Measurements from ENCODE around the gene OSGEP. TPM values are rescaled to one million over a fixed set of nuclear protein-coding genes. Genes with fewer than 3 reads are reported as not detected.
A peak's percentile ranks its signal among the peaks of the same experiment; 100 is the strongest.

Gene OSGEP
- total and polyA plus RNA-seq, 4 experiments from 2014 or later: 39.3 to 75.9 (median 57.0) TPM

GRCh38 chr14:20409226-20409625 lies 45.4 kb downstream of the OSGEP start:
- H3K36me3 Mint-ChIP-seq: peaks cover 32 to 52% of the 10 kb centered on the region in 2 donors

GRCh38 chr14:20403521-20403920 lies 51.1 kb downstream of the OSGEP start:
- Histone ChIP-seq H3K36me3 (ENCODE audit: insufficient read depth, low read length) (peaks cover 57% of the 10 kb centered on the region), H3K27me3 (ENCODE audit: insufficient read depth, low read length) (no peaks in the 10 kb centered on the region), H3K27ac (ENCODE audit: low read depth, low read length) (no peak overlapping the region), H3K4me1 (ENCODE audit: insufficient read depth, low read length) (peaks cover 9% of the 10 kb centered on the region), H3K4me3 (ENCODE audit: low read length in 2 of 2) (no peak overlapping the region), H3K9me3 (ENCODE audit: control insufficient read depth in 1 of 2, low read length in 2 of 2) (no peaks in the 10 kb centered on the region)
- Mint-ChIP-seq H3K36me3 (peaks cover 62 to 81% of the 10 kb centered on the region in 2 donors), H3K27ac (no peak overlapping the region), H3K27me3 (no peaks in the 10 kb centered on the region), H3K4me1 (peaks cover 25 to 45% (median 35%) of the 10 kb centered on the region in 4 donors), H3K4me3 (no peak overlapping the region), H3K9me3 (no peaks in the 10 kb centered on the region)
- CTCF ChIA-PET (ENCODE audit: partially characterized antibody): interaction anchor here (1.6 to 7.0 kb wide), 2 partner anchors 11 to 76 kb away, joined by 6 to 48 read pairs; partner anchors contain the start of gene TEP1
- no peak for DNase-seq
- POLR2A ChIA-PET (ENCODE audit: partially characterized antibody): interaction anchor here (1.0 kb wide), 1 partner anchor 60 kb away, joined by 3 read pairs; the partner anchor contains the start of gene PARP2
- intact Hi-C loops (cut with micrococcal nuclease): no loop called here

More at GRCh38 chr14:20409226-20409625, 45.4 kb downstream of the OSGEP start:
- peaks cover 31% of the 10 kb centered on the region for H3K36me3 ChIP-seq (ENCODE audit: insufficient read depth, low read length)
- Mint-ChIP-seq H3K27ac (peak overlapping the region in 4 of 7 donors; percentile 1 to 72 (median 37)), H3K4me1 (peaks cover 43 to 63% (median 51%) of the 10 kb centered on the region in 4 donors), H3K27me3 (no peaks in the 10 kb centered on the region), H3K4me3 (no peak overlapping the region), H3K9me3 (no peaks in the 10 kb centered on the region)
- no peak overlapping the region for H3K27ac ChIP-seq (ENCODE audit: low read depth, low read length)
- no peaks in the 10 kb centered on the region for H3K27me3 ChIP-seq (ENCODE audit: insufficient read depth, low read length)
- H3K4me3 ChIP-seq (ENCODE audit: low read length in 2 of 2): no peak overlapping the region
- H3K9me3 ChIP-seq (ENCODE audit: control insufficient read depth in 1 of 2, low read length in 2 of 2): no peaks in the 10 kb centered on the region
- CTCF ChIA-PET (ENCODE audit: partially characterized antibody): no interaction called here
- intact Hi-C loops (cut with micrococcal nuclease): no loop called here
- peaks cover 34% of the 10 kb centered on the region for H3K4me1 ChIP-seq (ENCODE audit: insufficient read depth, low read length)
- POLR2A ChIA-PET (ENCODE audit: partially characterized antibody): no interaction called here
- no peak for DNase-seq

- no peak overlapping the region for H3K4me3 ChIP-seq (ENCODE audit: low read length in 2 of 2)
- peaks cover 15 to 26% (median 22%) of the 10 kb centered on the region in 4 donors for H3K4me1 Mint-ChIP-seq
- H3K27ac ChIP-seq (ENCODE audit: low read depth, low read length): no peak overlapping the region
- peaks cover 47% of the 10 kb centered on the region for H3K36me3 ChIP-seq (ENCODE audit: insufficient read depth, low read length)
- H3K4me3 Mint-ChIP-seq: peak overlapping the region in 1 of 8 donors; percentile 5
- H3K36me3 Mint-ChIP-seq: peaks cover 48 to 73% of the 10 kb centered on the region in 2 donors
- intact Hi-C loops (cut with micrococcal nuclease): no loop called here
- H3K27me3 ChIP-seq (ENCODE audit: insufficient read depth, low read length): no peaks in the 10 kb centered on the region
- DNase-seq: no peak
- H3K4me1 ChIP-seq (ENCODE audit: insufficient read depth, low read length): no peaks in the 10 kb centered on the region
- CTCF ChIA-PET (ENCODE audit: partially characterized antibody): interaction anchor here (0.7 to 7.0 kb wide), 4 partner anchors 14 to 129 kb away, joined by 3 to 48 read pairs (median 4); partner anchors contain the start of gene TEP1
- POLR2A ChIA-PET (ENCODE audit: partially characterized antibody): interaction anchor here (1.1 kb wide), 1 partner anchor 13 kb away, joined by 4 read pairs; no protein-coding TSS in a partner anchor
- H3K27me3 Mint-ChIP-seq: no peaks in the 10 kb centered on the region
- no peaks in the 10 kb centered on the region for H3K9me3 Mint-ChIP-seq
- H3K9me3 ChIP-seq (ENCODE audit: control insufficient read depth in 1 of 2, low read length in 2 of 2): no peaks in the 10 kb centered on the region
- peak overlapping the region in 5 of 7 donors; percentile 1 to 81 (median 77) for H3K27ac Mint-ChIP-seq
Observed at GRCh38 chr14:20400965-20401593, 53.5 kb downstream of the OSGEP start.

GRCh38 chr14:20400589-20400964 lies 54.0 kb downstream of the OSGEP start:
- Histone ChIP-seq H3K4me3 (ENCODE audit: low read length in 2 of 2) (no peak overlapping the region), H3K27me3 (ENCODE audit: insufficient read depth, low read length) (no peaks in the 10 kb centered on the region), H3K9me3 (ENCODE audit: control insufficient read depth in 1 of 2, low read length in 2 of 2) (no peaks in the 10 kb centered on the region), H3K36me3 (ENCODE audit: insufficient read depth, low read length) (peaks cover 47% of the 10 kb centered on the region), H3K4me1 (ENCODE audit: insufficient read depth, low read length) (no peaks in the 10 kb centered on the region), H3K27ac (ENCODE audit: low read depth, low read length) (no peak overlapping the region)
- Mint-ChIP-seq H3K27me3 (no peaks in the 10 kb centered on the region), H3K36me3 (peaks cover 53 to 75% of the 10 kb centered on the region in 2 donors), H3K4me1 (peaks cover 14 to 24% (median 20%) of the 10 kb centered on the region in 4 donors), H3K9me3 (no peaks in the 10 kb centered on the region), H3K4me3 (no peak overlapping the region), H3K27ac (peak overlapping the region in 4 of 7 donors; percentile 1 to 81 (median 60))
- intact Hi-C loops (cut with micrococcal nuclease): no loop called here
- ChIA-PET POLR2A (ENCODE audit: partially characterized antibody) (no interaction called here), CTCF (ENCODE audit: partially characterized antibody) (interaction anchor here (1.6 to 7.0 kb wide), 2 partner anchors 14 to 130 kb away, joined by 4 to 48 read pairs; partner anchors contain the start of gene TEP1)
- DNase-seq: no peak

GRCh38 chr14:20397511-20397910 lies 57.1 kb downstream of the OSGEP start:
- H3K4me3 Mint-ChIP-seq: no peak overlapping the region
- no peaks in the 10 kb centered on the region for H3K27me3 Mint-ChIP-seq

More at GRCh38 chr14:20397511-20397910, 57.1 kb downstream of the OSGEP start:
- POLR2A ChIA-PET (ENCODE audit: partially characterized antibody): interaction anchor here (1.0 to 2.0 kb wide), 2 partner anchors 10 to 16 kb away, joined by 3 to 5 read pairs; partner anchors contain the start of gene TEP1
- intact Hi-C loops (cut with micrococcal nuclease): no loop called here
- H3K9me3 ChIP-seq (ENCODE audit: control insufficient read depth in 1 of 2, low read length in 2 of 2): no peaks in the 10 kb centered on the region
- no peaks in the 10 kb centered on the region for H3K9me3 Mint-ChIP-seq
- DNase-seq: no peak
- peaks cover 45 to 63% of the 10 kb centered on the region in 2 donors for H3K36me3 Mint-ChIP-seq
- H3K4me1 Mint-ChIP-seq: peaks cover 10 to 16% (median 15%) of the 10 kb centered on the region in 4 donors
- H3K27ac Mint-ChIP-seq: no peak overlapping the region
- CTCF ChIA-PET (ENCODE audit: partially characterized antibody): interaction anchor here (1.9 kb wide), 1 partner anchor 18 kb away, joined by 7 read pairs; no protein-coding TSS in a partner anchor
- H3K27ac ChIP-seq (ENCODE audit: low read depth, low read length): no peak overlapping the region
- peaks cover 49% of the 10 kb centered on the region for H3K36me3 ChIP-seq (ENCODE audit: insufficient read depth, low read length)
- H3K27me3 ChIP-seq (ENCODE audit: insufficient read depth, low read length): no peaks in the 10 kb centered on the region
- no peak overlapping the region for H3K4me3 ChIP-seq (ENCODE audit: low read length in 2 of 2)
- H3K4me1 ChIP-seq (ENCODE audit: insufficient read depth, low read length): no peaks in the 10 kb centered on the region

Other genes starting within 250 kb of the OSGEP start
- gene OR11H6, start 231.1 kb downstream of the OSGEP start, total RNA-seq: not detected
- not detected for gene OR11H6, start 231.1 kb downstream of the OSGEP start, polyA plus RNA-seq
- not detected for gene OR11H7, start 225.8 kb downstream of the OSGEP start, total RNA-seq
- not detected for gene OR11H7, start 225.8 kb downstream of the OSGEP start, polyA plus RNA-seq
- gene OR11H4, start 215.5 kb downstream of the OSGEP start, total RNA-seq: not detected
- not detected for gene OR11H4, start 215.5 kb downstream of the OSGEP start, polyA plus RNA-seq
- 10 to 100 TPM; 26.0 to 26.1 TPM for gene TTC5, start 148.9 kb downstream of the OSGEP start, total RNA-seq
- gene TTC5, start 148.9 kb downstream of the OSGEP start, polyA plus RNA-seq: 10 to 100 TPM; 23.8 to 26.1 TPM
- 10 to 100 TPM; 21.2 to 24.3 TPM for gene CCNB1IP1, start 121.5 kb downstream of the OSGEP start, total RNA-seq
- gene CCNB1IP1, start 121.5 kb downstream of the OSGEP start, polyA plus RNA-seq: 10 to 100 TPM; 10.6 to 11.5 TPM
- gene PARP2, start 111.2 kb downstream of the OSGEP start, total RNA-seq: 10 to 100 TPM; 20.3 to 25.0 TPM
- 10 to 100 TPM; 13.1 to 13.6 TPM for gene PARP2, start 111.2 kb downstream of the OSGEP start, polyA plus RNA-seq
- gene TEP1, start 41.3 kb downstream of the OSGEP start, total RNA-seq: 10 to 100 TPM; 66.7 to 67.3 TPM
- 1 to 10 TPM in 1 of 2 donors, not detected in 1; 6.8 TPM for gene TEP1, start 41.3 kb downstream of the OSGEP start, polyA plus RNA-seq
- gene KLHL33, start 18.6 kb downstream of the OSGEP start, total RNA-seq: under 1 TPM; 0.14 to 0.15 TPM
- not detected for gene KLHL33, start 18.6 kb downstream of the OSGEP start, polyA plus RNA-seq
- 100 to 1,000 TPM; 102 to 105 TPM for gene APEX1, start 414 bp upstream of the OSGEP start, total RNA-seq
- gene APEX1, start 414 bp upstream of the OSGEP start, polyA plus RNA-seq: 100 to 1,000 TPM; 138 to 144 TPM
- 10 to 100 TPM; 77.8 to 78.1 TPM for gene PIP4P1, start 6.6 kb upstream of the OSGEP start, total RNA-seq
- 10 to 100 TPM; 32.4 to 44.3 TPM for gene PIP4P1, start 6.6 kb upstream of the OSGEP start, polyA plus RNA-seq
- 100 to 1,000 TPM; 106 to 108 TPM for gene PNP, start 14.6 kb upstream of the OSGEP start, total RNA-seq
- 100 to 1,000 TPM in 1 of 2 donors, 10 to 100 TPM in 1; 53.8 to 101 TPM for gene PNP, start 14.6 kb upstream of the OSGEP start, polyA plus RNA-seq
- gene RNASE10, start 50.7 kb upstream of the OSGEP start, total RNA-seq: 1 to 10 TPM; 1.2 to 1.4 TPM
- gene RNASE10, start 50.7 kb upstream of the OSGEP start, polyA plus RNA-seq: not detected
- gene RNASE9, start 106.2 kb upstream of the OSGEP start, total RNA-seq: not detected
- gene RNASE9, start 106.2 kb upstream of the OSGEP start, polyA plus RNA-seq: not detected
- gene RNASE11, start 133.2 kb upstream of the OSGEP start, total RNA-seq: not detected
- gene RNASE11, start 133.2 kb upstream of the OSGEP start, polyA plus RNA-seq: not detected
- gene RNASE12, start 136.6 kb upstream of the OSGEP start, total RNA-seq: not detected
- gene RNASE12, start 136.6 kb upstream of the OSGEP start, polyA plus RNA-seq: not detected
- gene OR6S1, start 186.9 kb upstream of the OSGEP start, total RNA-seq: not detected
- not detected for gene OR6S1, start 186.9 kb upstream of the OSGEP start, polyA plus RNA-seq
- 1 to 10 TPM; 2.1 to 2.6 TPM for gene RNASE4, start 229.7 kb upstream of the OSGEP start, total RNA-seq
- gene RNASE4, start 229.7 kb upstream of the OSGEP start, polyA plus RNA-seq: 1 to 10 TPM; 1.6 to 2.5 TPM
- gene ANG, start 234.0 kb upstream of the OSGEP start, total RNA-seq: 1 to 10 TPM; 1.1 to 1.3 TPM
- 1 to 10 TPM; 1.4 to 2.8 TPM for gene ANG, start 234.0 kb upstream of the OSGEP start, polyA plus RNA-seq